GM18505 (cell line): ENCODE results near the gene PACSIN2.
"Not testable (repeated sequence)": the region's sequence is repeated elsewhere in the genome, so short reads cannot be mapped to it uniquely, and the experiment has no call there.

ENCODE experiments used
- ATAC-seq: cut with Tn5 transposase; IDR thresholded peaks from one replicate; pipeline ENCODE4 v1.9.1; 2021; ENCODE audit not compliant: unreplicated experiment
- POLR2A ChIP-seq: IDR thresholded peaks from 4 replicates; pipeline ENCODE4 v1.6.1; 2011; ENCODE audit warnings: borderline replicate concordance; ENCODE audit not compliant: insufficient read depth, insufficient read length; ENCODE audit errors: extremely low read depth

Gene PACSIN2

GRCh38 chr22:42947211-42947990 is 67.5 kb downstream of the PACSIN2 start:
- ATAC-seq = no peak
- TF ChIP-seq POLR2A = no peak

GRCh38 chr22:42946546-42947198 is 68.3 kb downstream of the PACSIN2 start:
- no peak for ATAC-seq

GRCh38 chr22:42945736-42946135 is 69.2 kb downstream of the PACSIN2 start:
- no peak for TF ChIP-seq POLR2A
- ATAC-seq = no peak

More at GRCh38 chr22:42946546-42947198, 68.3 kb downstream of the PACSIN2 start:
- TF ChIP-seq POLR2A = no peak

GRCh38 chr22:42945027-42945426 is 69.9 kb downstream of the PACSIN2 start:
- TF ChIP-seq POLR2A = no peak
- ATAC-seq = no peak

- no peak for TF ChIP-seq POLR2A
These were observed 70.5 kb downstream of the PACSIN2 start for GRCh38 chr22:42944409-42944808.

GRCh38 chr22:42943981-42944380 is 71.0 kb downstream of the PACSIN2 start:
- no peak for ATAC-seq
- no peak for TF ChIP-seq POLR2A

More at GRCh38 chr22:42944409-42944808, 70.5 kb downstream of the PACSIN2 start:
- ATAC-seq = no peak

GRCh38 chr22:42942351-42942750 is 72.6 kb downstream of the PACSIN2 start:
- TF ChIP-seq POLR2A = no peak
- ATAC-seq = no peak

- no peak for TF ChIP-seq POLR2A
- no peak for ATAC-seq
These were observed 74.9 kb downstream of the PACSIN2 start for GRCh38 chr22:42939941-42940653.

GRCh38 chr22:42939451-42939881 is 75.5 kb downstream of the PACSIN2 start:
- no peak for TF ChIP-seq POLR2A
- ATAC-seq = no peak

GRCh38 chr22:42938976-42939375 is 76.0 kb downstream of the PACSIN2 start:
- ATAC-seq = no peak
- TF ChIP-seq POLR2A = no peak

GRCh38 chr22:42938449-42938848 is 76.5 kb downstream of the PACSIN2 start:
- no peak for ATAC-seq
- no peak for TF ChIP-seq POLR2A

- peak; percentile 40 for TF ChIP-seq POLR2A
- no peak for ATAC-seq
These were observed 77.6 kb downstream of the PACSIN2 start for GRCh38 chr22:42937164-42937843.

GRCh38 chr22:42936680-42937079 is 78.3 kb downstream of the PACSIN2 start:
- ATAC-seq = not testable (repeated sequence)
